OCI-LY7 (cell line): ENCODE data around the gene SPOCK1. TPM values are rescaled to one million over a fixed set of nuclear protein-coding genes. Genes with fewer than 3 reads are reported as not detected.

Experiments
- BruUV-seq: library from RNA; stranded (reverse); fragments of 400-500 nt; replicated peaks from 2 replicates; lab custom pipeline; 2021; lab: Mats Ljungman, UMichigan
- CTCF ChIA-PET: fragments of 300-600 bp; sonication (Branson Sonifier 250); formaldehyde crosslinking; loops from one replicate; lab custom pipeline; 2022; ENCODE audit warnings: antibody characterized with exemption; ENCODE audit not compliant: unreplicated experiment; lab: Charles Lee
- POLR2A ChIA-PET: fragments of 300-600 bp; sonication (Branson Sonifier 250); formaldehyde crosslinking; loops from one replicate; lab custom pipeline; 2022; ENCODE audit warnings: antibody characterized with exemption; lab: Charles Lee
- DNase-seq: peaks from one replicate; pipeline ENCODE4 v3.0.0-alpha.2; 2015; ENCODE audit warnings: low spot score
- H2AFZ ChIP-seq: fragments of 200-600 bp; sonication (generic), shearing (Covaris generic); 2 replicates; pipeline ENCODE4 v1.6.1; 2014; ENCODE audit warnings: mild to moderate bottlenecking, antibody characterized with exemption, low read length, moderate library complexity
- H3K27ac ChIP-seq: fragments of 200-600 bp; sonication (generic); 2 replicates; pipeline ENCODE4 v1.5.1; 2014; ENCODE audit warnings: mixed run types, low read depth, mild to moderate bottlenecking, moderate library complexity, low read length, inconsistent platforms; ENCODE audit not compliant: poor library complexity, severe bottlenecking
- H3K36me3 ChIP-seq: fragments of 200-600 bp; sonication (generic); 2 replicates; pipeline ENCODE4 v1.6.1; 2014; ENCODE audit warnings: mild to moderate bottlenecking, antibody characterized with exemption, low read length, moderate library complexity, mixed read lengths; ENCODE audit not compliant: insufficient read depth
- H3K4me1 ChIP-seq: fragments of 200-600 bp; sonication (generic); 2 replicates; pipeline ENCODE4 v1.5.1; 2014; ENCODE audit warnings: mild to moderate bottlenecking, low read length; ENCODE audit not compliant: insufficient read depth, poor library complexity, severe bottlenecking
- H3K4me2 ChIP-seq: fragments of 200-600 bp; sonication (generic); 2 replicates; pipeline ENCODE4 v1.6.1; 2014; ENCODE audit warnings: mild to moderate bottlenecking, low read length
- H3K4me3 ChIP-seq: fragments of 200-600 bp; sonication (generic); 2 replicates; pipeline ENCODE4 v1.5.1; 2014; ENCODE audit warnings: mild to moderate bottlenecking, low read depth, low read length; ENCODE audit not compliant: poor library complexity, severe bottlenecking
- H3K79me2 ChIP-seq: fragments of 200-600 bp; sonication (generic); 2 replicates; pipeline ENCODE4 v1.6.1; 2016; ENCODE audit warnings: low read depth, mild to moderate bottlenecking, low read length, moderate library complexity, mixed read lengths; ENCODE audit not compliant: insufficient read depth
- H3K9me2 ChIP-seq: fragments of 200-600 bp; sonication (generic); 2 replicates; pipeline ENCODE4 v1.6.1; 2016; ENCODE audit warnings: mild to moderate bottlenecking, low read length, mixed read lengths; ENCODE audit not compliant: insufficient read depth
- H3K9me3 ChIP-seq: fragments of 200-600 bp; sonication (generic); 2 replicates; pipeline ENCODE4 v1.6.1; 2014; ENCODE audit warnings: mild to moderate bottlenecking, mixed run types, low read length, mixed read lengths
- H4K20me1 ChIP-seq: fragments of 200-600 bp; sonication (generic); 2 replicates; pipeline ENCODE4 v1.6.1; 2014; ENCODE audit warnings: mild to moderate bottlenecking, antibody characterized with exemption, low read length, moderate library complexity, mixed read lengths; ENCODE audit not compliant: insufficient read depth
- EZH2phosphoT487 ChIP-seq: fragments of 200-600 bp; sonication (generic); IDR thresholded peaks from 2 replicates; pipeline ENCODE4 v1.6.1; 2018; ENCODE audit warnings: low read depth, borderline replicate concordance, mild to moderate bottlenecking, mixed run types, antibody characterized with exemption, low read length, moderate library complexity, mixed read lengths
- intact Hi-C: fragments of 100-400 bp; cut with micrococcal nuclease; formaldehyde crosslinking; loops from one replicate; pipeline ENCODE4 v1.10.0; 2022; ENCODE audit not compliant: unreplicated experiment
- total RNA-seq, 2 experiments: library from RNA; depleted of rRNA in 1 of 2; stranded (reverse); fragments of >200 nt in 1 of 2; shearing (Covaris generic) in 1 of 2; gene quantifications; 2 replicates each; pipeline ENCODE4 v1.2.3, GENCODE V29; 2014 to 2022
- TF ChIP-seq, protein P1 (sequence below): fragments of 200-600 bp; sonication (generic); conservative IDR thresholded peaks from 2 replicates; pipeline ENCODE4 v1.5.1; 2014; ENCODE audit warnings: mild to moderate bottlenecking, antibody characterized with exemption, low read length, moderate library complexity, mixed read lengths

Gene SPOCK1
- total RNA-seq, 2 experiments from 2014 or later, result 0.29 to 1.5 TPM

DNA sequence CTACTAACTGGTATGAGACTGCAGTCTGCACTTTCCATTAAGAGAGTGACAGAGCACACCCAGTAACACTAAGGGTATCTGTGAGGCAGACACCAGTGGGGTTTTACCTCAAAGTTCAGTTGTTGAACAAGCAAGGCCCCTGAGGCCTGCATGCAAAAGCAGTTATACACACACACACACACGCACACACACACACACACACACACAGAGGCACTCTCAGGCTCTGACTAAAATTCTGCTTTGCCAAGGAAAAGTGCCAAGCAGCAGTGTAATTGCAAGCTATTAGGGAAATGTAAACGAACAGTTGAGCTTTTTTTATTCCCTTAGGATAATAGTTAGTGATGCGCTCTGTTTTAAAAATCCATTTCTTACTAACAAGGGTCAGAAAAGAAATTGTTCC lies 377.1 kb downstream of the SPOCK1 start:
- intact Hi-C loops, result no loop called here
- Histone ChIP-seq H3K27ac (no peak overlapping the region), H2AFZ (no peak overlapping the region), H3K9me2 (no peaks in the 10 kb centered on the region), H3K9me3 (no peaks in the 10 kb centered on the region), H3K4me1 (peaks cover 14% of the 10 kb centered on the region), H4K20me1 (no peaks in the 10 kb centered on the region), H3K4me3 (no peak overlapping the region), H3K4me2 (no peak overlapping the region), H3K79me2 (no peaks in the 10 kb centered on the region), H3K36me3 (no peaks in the 10 kb centered on the region)
- BruUV-seq, result no TSS peak
- POLR2A ChIA-PET, result interaction anchor here (1.5 kb wide), 1 partner anchor 10 kb away, joined by 3 read pairs; no protein-coding TSS in a partner anchor
- CTCF ChIA-PET, result interaction anchor here (1.0 kb wide), 1 partner anchor 100 kb away, joined by 3 read pairs; no protein-coding TSS in a partner anchor
- no peak for DNase-seq
- TF ChIP-seq, protein P1, sequence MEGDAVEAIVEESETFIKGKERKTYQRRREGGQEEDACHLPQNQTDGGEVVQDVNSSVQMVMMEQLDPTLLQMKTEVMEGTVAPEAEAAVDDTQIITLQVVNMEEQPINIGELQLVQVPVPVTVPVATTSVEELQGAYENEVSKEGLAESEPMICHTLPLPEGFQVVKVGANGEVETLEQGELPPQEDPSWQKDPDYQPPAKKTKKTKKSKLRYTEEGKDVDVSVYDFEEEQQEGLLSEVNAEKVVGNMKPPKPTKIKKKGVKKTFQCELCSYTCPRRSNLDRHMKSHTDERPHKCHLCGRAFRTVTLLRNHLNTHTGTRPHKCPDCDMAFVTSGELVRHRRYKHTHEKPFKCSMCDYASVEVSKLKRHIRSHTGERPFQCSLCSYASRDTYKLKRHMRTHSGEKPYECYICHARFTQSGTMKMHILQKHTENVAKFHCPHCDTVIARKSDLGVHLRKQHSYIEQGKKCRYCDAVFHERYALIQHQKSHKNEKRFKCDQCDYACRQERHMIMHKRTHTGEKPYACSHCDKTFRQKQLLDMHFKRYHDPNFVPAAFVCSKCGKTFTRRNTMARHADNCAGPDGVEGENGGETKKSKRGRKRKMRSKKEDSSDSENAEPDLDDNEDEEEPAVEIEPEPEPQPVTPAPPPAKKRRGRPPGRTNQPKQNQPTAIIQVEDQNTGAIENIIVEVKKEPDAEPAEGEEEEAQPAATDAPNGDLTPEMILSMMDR, result no peak
- no peak for TF ChIP-seq EZH2phosphoT487

DNA sequence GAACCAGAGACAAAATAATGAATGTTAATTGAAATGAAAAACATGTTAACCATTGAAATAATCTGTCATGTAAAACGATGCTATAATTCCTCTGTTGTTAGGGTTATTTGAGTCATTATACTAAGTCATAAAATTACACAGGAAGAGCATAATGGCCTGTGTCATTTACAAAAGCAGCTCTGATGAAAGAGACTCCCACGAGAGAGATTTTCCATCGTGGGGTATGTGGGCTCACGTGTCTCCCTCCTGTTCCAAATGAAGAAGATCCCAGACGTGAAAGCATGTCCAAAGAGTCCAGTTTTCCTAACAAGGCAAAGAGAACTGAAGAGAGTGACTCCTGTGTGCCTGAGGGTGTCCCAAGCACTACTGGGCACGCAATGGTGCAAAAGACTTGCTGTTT lies 379.8 kb downstream of the SPOCK1 start:
- CTCF ChIA-PET, result no interaction called here
- BruUV-seq, result no TSS peak

DNA sequence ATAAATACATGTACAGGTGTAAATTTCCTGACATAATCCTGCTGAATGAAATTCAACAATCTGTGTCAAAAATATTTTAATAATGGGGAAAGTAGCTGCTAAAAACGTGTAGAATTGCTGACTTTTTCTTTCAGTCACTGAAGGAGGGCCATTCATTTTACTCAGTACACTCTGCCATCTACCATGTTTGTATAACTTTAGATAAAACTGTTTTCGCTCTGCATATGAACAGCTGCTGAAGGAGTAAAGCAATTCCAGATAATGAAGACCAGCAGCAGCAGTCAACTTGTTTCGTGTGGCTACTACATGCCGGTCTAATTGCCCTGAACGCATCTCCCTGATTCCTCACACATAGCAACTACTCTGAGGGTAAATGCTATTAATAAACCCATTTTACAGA lies 380.5 kb downstream of the SPOCK1 start:
- no peaks in the 10 kb centered on the region for H3K79me2 ChIP-seq
- no peaks in the 10 kb centered on the region for H3K9me2 ChIP-seq
- no peak for DNase-seq
- no peak overlapping the region for H3K27ac ChIP-seq
- TF ChIP-seq EZH2phosphoT487, result no peak
- TF ChIP-seq, protein P1, result no peak
- no peaks in the 10 kb centered on the region for H4K20me1 ChIP-seq
- H3K36me3 ChIP-seq, result no peaks in the 10 kb centered on the region
- H3K4me1 ChIP-seq, result peaks cover 16% of the 10 kb centered on the region
- no TSS peak for BruUV-seq
- ChIA-PET POLR2A (interaction anchor here (1.6 kb wide), 1 partner anchor 9 kb away, joined by 3 read pairs; no protein-coding TSS in a partner anchor), CTCF (no interaction called here)
- H3K4me3 ChIP-seq, result no peak overlapping the region
- no peak overlapping the region for H3K4me2 ChIP-seq
- H2AFZ ChIP-seq, result no peak overlapping the region
- no peaks in the 10 kb centered on the region for H3K9me3 ChIP-seq
- intact Hi-C loops, result no loop called here

More for the DNA sequence above, 379.8 kb downstream of the SPOCK1 start:
- intact Hi-C loops, result no loop called here
- TF ChIP-seq EZH2phosphoT487, result no peak
- TF ChIP-seq, protein P1, result no peak
- no peaks in the 10 kb centered on the region for H4K20me1 ChIP-seq
- H3K27ac ChIP-seq, result no peak overlapping the region
- H3K36me3 ChIP-seq, result no peaks in the 10 kb centered on the region
- no peak for DNase-seq
- H3K9me3 ChIP-seq, result no peaks in the 10 kb centered on the region
- H3K9me2 ChIP-seq, result no peaks in the 10 kb centered on the region
- no peak overlapping the region for H2AFZ ChIP-seq
- H3K4me3 ChIP-seq, result no peak overlapping the region
- H3K4me2 ChIP-seq, result no peak overlapping the region
- no peaks in the 10 kb centered on the region for H3K79me2 ChIP-seq
- POLR2A ChIA-PET, result interaction anchor here (0.5 to 1.6 kb wide), 2 partner anchors 9 to 117 kb away, joined by 3 read pairs; no protein-coding TSS in a partner anchor
- peaks cover 18% of the 10 kb centered on the region for H3K4me1 ChIP-seq
